Erythroblast (primary cell): ENCODE results near the gene GPR87.

ENCODE experiments used
- DNase-seq, 2 experiments: peaks; one replicate each; lab custom pipeline; 2025; lab: John Stamatoyannopoulos, UW
- GATA1 ChIP-seq: IDR thresholded peaks from 2 replicates; pipeline ENCODE4 v1.6.1; 2011; ENCODE audit warnings: low read depth, mild to moderate bottlenecking, control low read depth, low read length, moderate library complexity
- POLR2A ChIP-seq: IDR thresholded peaks from 2 replicates; pipeline ENCODE4 v1.6.1; 2011; ENCODE audit warnings: mild to moderate bottlenecking, low read length

GPR87 gene

DNA sequence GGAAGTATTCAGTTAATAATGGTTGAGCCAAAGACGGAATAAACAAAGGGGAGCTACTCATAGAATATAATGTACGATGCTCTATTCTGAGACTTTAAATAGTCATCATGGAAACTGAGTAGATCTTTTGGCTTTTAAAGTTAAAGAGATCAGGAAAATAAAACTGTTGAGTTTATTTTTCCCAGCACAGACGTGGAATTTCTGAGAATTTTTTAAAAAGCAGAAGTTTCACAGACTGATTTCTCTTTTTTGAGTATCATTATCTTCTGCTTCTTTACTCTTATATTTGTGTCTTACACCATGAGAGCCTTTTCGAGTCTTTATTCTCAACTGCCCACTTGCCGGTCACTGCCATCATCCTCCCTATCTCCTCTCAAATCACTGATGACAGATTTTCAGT lies 51.5 kb downstream of the GPR87 start:
- DNase-seq = no peak
- no peak for TF ChIP-seq POLR2A
- TF ChIP-seq GATA1 = no peak

DNA sequence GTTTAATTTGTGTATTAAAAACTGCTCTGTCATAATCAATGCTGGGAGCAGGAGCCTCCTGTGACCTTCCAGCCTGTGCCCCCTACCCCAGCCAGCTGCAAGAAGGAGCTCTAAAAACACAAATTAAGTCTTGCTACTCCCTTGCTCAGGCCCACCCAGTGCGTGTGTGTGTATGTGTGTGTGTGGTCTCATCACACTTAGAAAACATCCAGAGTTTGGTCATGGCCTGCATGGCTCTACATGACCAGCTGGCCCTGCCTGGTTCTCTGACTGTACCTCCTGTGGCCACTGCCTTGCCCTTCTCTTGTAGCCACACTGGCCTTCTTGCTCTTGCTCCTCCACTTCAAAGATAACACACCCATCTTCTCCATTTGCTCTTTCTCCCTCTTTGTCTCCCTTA lies 52.0 kb downstream of the GPR87 start:
- TF ChIP-seq POLR2A (no peak), GATA1 (no peak)
- DNase-seq = no peak

DNA sequence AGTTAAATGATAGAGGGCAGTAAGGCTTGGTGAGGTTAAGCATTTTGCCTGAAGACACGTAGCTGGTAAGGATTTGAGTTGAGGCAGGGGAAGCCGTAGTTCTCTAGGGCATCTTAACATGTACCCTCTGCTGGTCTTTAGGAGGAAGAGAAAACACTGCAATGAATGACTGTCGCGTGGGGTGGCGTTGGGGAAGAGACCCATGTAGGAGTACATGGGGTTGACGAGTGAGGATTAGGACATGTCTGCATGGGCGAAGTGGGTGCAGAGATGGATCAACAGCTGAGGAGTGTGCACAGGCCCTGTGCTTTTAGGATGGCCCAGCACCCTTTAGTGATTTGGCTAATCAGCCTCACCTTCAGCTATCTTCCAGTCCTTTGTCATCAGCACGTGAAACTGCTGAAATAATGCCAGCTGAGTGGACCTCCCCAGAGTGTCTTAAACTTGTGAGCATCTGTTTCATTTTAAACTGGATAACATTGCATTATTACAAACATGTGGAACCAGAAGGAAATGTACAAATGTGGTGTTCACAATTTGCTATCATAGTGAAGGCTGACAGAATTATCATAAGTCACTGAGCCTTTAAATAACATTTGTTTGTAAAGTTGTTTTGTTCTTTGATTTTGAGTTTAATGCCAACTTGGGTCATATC lies 53.6 kb downstream of the GPR87 start:
- TF ChIP-seq POLR2A (no peak), GATA1 (no peak)
- DNase-seq = no peak

DNA sequence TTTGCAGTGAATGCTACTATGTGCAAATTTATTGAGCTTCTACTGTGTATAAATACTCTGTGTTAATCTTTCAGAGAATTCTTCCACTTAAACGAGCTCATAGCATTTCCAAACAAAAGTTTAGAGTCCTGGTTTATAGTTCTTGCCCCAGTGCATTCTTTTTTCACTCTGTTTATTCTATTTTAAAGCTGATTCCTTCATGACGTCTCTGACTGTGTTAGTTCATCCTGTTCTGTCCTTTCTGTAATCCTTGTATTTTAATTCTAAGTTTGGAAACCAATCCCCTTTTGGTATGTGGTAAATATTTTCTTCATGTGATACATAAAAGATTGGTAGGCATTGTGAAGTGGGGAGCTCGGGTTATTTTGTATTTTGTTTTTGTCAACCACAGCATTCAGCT lies 57.0 kb downstream of the GPR87 start:
- TF ChIP-seq POLR2A (no peak), GATA1 (no peak)
- DNase-seq = no peak

DNA sequence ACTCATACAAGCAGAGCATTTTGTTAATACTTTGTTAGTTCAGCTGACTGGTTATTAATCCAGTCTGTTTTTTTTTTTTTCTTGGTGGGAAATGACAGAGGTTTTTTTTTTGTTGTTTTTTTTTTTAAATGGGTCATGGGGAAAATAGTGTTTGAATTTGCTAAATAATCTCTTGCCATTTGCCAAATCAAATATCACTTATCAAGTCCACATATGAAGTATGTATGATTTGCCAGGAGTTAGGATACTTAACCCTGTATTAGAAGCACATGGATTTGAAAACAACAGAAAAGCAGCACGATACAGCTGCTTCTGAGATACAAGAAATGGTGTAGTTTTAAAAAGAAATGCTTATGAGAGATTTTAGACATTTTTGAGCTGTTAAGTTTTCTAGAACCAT lies 59.9 kb downstream of the GPR87 start:
- no peak for TF ChIP-seq POLR2A
- no peak for TF ChIP-seq GATA1
- DNase-seq = no peak

DNA sequence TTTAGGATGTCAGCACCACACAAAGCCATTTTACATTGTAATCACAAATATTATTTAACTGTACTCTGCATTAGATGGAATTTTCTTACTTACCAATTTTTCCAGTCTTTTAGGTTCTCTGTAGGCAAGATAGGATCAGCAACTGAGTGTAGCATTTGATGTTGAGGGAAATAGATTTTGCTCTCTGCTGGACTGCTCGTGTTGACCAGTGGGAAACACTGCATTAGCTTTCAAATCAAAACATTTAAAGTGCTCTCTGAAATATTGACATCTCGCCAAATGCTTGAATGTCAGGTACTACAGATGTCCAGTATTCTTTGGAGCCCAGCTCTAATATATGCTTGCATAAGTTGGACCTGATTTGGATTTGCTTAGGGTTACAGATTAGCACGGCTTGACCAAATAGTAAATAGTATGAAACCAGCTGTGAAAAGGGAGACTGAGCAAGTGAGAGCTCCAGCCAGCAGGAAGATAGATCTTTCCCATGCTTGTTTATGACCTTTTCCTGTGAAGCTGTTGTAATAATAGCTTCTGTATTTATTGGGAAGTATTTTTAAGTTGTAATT lies 67.8 kb downstream of the GPR87 start:
- no peak for DNase-seq
- TF ChIP-seq GATA1 (no peak), POLR2A (no peak)
